ENCODE data around the gene CLDN3. TPM values are rescaled to one million over a fixed set of nuclear protein-coding genes. Genes with fewer than 3 reads are reported as not detected.
"Not testable (repeated sequence)": the region's sequence is repeated elsewhere in the genome, so short reads cannot be mapped to it uniquely, and the experiment has no call there.

CLDN3 gene
- total RNA-seq, 1 donor from 2014 or later = 0.32 TPM

DNA sequence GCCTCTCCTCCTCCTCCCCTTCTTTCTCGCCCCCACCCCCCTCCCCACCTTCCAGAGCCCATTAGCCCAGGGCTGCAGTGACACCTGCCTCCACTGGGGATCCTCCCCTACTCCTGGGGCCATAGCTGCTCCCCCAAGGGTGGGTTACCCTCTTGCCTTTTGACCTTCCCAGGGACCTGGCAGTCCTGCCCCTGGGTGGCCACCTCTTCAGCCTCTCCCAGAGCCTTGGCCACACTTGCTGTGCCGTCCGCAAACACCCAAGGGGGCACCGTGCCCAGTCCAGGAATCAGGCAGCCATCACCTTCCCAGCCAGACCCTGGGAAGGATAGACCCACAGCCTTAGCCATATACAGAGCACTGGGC is 40.9 kb upstream of the CLDN3 start:
- Mint-ChIP-seq H3K4me3 (ENCODE audit: unreplicated experiment) (no peak overlapping the region), H3K9me3 (ENCODE audit: low read depth) (peaks cover 7% of the 10 kb centered on the region), H3K27me3 (ENCODE audit: low read depth) (peaks cover 1% of the 10 kb centered on the region), H3K4me1 (ENCODE audit: low read depth) (no peaks in the 10 kb centered on the region), H3K27ac (ENCODE audit: unreplicated experiment) (no peak overlapping the region), H3K36me3 (ENCODE audit: low read depth) (no peaks in the 10 kb centered on the region)
- DNase-seq (ENCODE audit: low spot score) = peak; percentile 78
- TF ChIP-seq, protein P1, sequence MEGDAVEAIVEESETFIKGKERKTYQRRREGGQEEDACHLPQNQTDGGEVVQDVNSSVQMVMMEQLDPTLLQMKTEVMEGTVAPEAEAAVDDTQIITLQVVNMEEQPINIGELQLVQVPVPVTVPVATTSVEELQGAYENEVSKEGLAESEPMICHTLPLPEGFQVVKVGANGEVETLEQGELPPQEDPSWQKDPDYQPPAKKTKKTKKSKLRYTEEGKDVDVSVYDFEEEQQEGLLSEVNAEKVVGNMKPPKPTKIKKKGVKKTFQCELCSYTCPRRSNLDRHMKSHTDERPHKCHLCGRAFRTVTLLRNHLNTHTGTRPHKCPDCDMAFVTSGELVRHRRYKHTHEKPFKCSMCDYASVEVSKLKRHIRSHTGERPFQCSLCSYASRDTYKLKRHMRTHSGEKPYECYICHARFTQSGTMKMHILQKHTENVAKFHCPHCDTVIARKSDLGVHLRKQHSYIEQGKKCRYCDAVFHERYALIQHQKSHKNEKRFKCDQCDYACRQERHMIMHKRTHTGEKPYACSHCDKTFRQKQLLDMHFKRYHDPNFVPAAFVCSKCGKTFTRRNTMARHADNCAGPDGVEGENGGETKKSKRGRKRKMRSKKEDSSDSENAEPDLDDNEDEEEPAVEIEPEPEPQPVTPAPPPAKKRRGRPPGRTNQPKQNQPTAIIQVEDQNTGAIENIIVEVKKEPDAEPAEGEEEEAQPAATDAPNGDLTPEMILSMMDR (IDR thresholded peaks at IDR 0.05) = no peak

GRCh38 chr7:73809467-73809951 is 39.4 kb upstream of the CLDN3 start:
- H3K27ac Mint-ChIP-seq (ENCODE audit: unreplicated experiment) = no peak overlapping the region

DNA sequence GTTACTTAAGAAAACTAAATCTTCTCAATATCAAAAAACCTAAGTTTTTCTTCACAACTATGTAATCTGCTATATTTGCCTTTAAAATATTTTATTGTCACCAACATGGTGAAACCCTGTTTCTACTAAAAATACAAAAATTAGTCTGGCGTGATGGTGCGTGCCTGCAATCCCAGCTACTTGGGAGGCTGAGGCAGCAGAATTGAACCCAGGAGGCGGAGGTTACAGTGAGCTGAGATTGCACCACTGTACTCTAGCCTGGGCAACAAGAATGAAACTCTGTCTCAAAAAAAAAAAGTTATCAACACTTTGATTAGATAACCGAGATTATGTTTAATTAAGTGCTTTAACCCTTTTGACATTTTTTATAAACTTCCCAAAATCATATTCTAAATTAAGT is 32.4 kb upstream of the CLDN3 start:
- no peak overlapping the region for H3K4me3 Mint-ChIP-seq (ENCODE audit: unreplicated experiment)

More at GRCh38 chr7:73809467-73809951, 39.4 kb upstream of the CLDN3 start:
- Mint-ChIP-seq H3K36me3 (ENCODE audit: low read depth) (no peaks in the 10 kb centered on the region), H3K27me3 (ENCODE audit: low read depth) (peaks cover 1% of the 10 kb centered on the region), H3K9me3 (ENCODE audit: low read depth) (peaks cover 7% of the 10 kb centered on the region), H3K4me1 (ENCODE audit: low read depth) (no peaks in the 10 kb centered on the region), H3K4me3 (ENCODE audit: unreplicated experiment) (no peak overlapping the region)
- DNase-seq (ENCODE audit: low spot score) = peak; percentile 64
- TF ChIP-seq, protein P1 (IDR thresholded peaks at IDR 0.05) = no peak

DNA sequence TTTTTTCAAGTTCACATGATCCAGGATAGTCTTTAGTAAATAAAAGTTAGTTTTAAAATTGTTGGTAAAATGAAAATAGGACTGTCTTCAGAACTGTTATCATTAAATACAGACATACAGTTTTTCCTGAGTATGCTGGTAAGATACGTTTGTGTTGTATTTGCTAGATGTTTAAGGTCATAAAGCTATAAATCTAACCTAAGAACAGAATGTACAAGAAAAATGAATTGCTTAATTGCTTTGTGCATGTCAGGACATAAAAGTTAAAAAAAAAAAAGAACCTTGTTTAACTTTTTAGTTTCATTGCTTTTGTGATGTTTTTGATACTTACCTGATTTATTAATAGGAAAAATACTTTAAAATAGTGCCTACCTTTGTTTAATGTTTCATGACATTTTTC is 31.5 kb upstream of the CLDN3 start:
- no peak for DNase-seq (ENCODE audit: low spot score)
- H3K9me3 Mint-ChIP-seq (ENCODE audit: low read depth) = no peaks in the 10 kb centered on the region
- peaks cover 3% of the 10 kb centered on the region for H3K27me3 Mint-ChIP-seq (ENCODE audit: low read depth)
- H3K4me3 Mint-ChIP-seq (ENCODE audit: unreplicated experiment) = no peak overlapping the region
- TF ChIP-seq, protein P1 (IDR thresholded peaks at IDR 0.05) = no peak
- H3K36me3 Mint-ChIP-seq (ENCODE audit: low read depth) = no peaks in the 10 kb centered on the region
- no peak overlapping the region for H3K27ac Mint-ChIP-seq (ENCODE audit: unreplicated experiment)
- no peaks in the 10 kb centered on the region for H3K4me1 Mint-ChIP-seq (ENCODE audit: low read depth)

More for the DNA sequence above, 32.4 kb upstream of the CLDN3 start:
- H3K27me3 Mint-ChIP-seq (ENCODE audit: low read depth) = peaks cover 3% of the 10 kb centered on the region
- no peak for DNase-seq (ENCODE audit: low spot score)
- TF ChIP-seq, protein P1 (IDR thresholded peaks at IDR 0.05) = no peak
- H3K4me1 Mint-ChIP-seq (ENCODE audit: low read depth) = no peaks in the 10 kb centered on the region
- H3K36me3 Mint-ChIP-seq (ENCODE audit: low read depth) = no peaks in the 10 kb centered on the region
- no peaks in the 10 kb centered on the region for H3K9me3 Mint-ChIP-seq (ENCODE audit: low read depth)
- no peak overlapping the region for H3K27ac Mint-ChIP-seq (ENCODE audit: unreplicated experiment)

GRCh38 chr7:73799282-73800141 is 29.4 kb upstream of the CLDN3 start:
- DNase-seq (ENCODE audit: low spot score) = no peak

DNA sequence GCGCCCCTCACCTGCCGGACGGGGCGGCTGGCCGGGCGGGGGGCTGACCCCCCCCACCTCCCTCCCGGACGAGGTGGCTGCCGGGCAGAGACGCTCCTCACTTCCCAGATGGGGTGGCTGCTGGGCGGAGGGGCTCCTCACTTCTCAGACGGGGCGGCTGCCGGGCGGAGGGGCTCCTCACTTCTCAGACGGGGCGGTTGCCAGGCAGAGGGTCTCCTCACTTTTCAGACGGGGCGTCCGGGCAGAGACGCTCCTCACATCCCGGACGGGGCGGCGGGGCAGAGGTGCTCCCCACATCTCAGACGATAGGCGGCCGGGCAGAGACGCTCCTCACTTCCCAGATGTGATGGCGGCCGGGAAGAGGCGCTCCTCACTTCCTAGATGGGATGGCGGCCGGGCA is 27.1 kb upstream of the CLDN3 start:
- H3K4me3 Mint-ChIP-seq (ENCODE audit: unreplicated experiment); H3K27me3 Mint-ChIP-seq (ENCODE audit: low read depth); H3K4me1 Mint-ChIP-seq (ENCODE audit: low read depth); H3K27ac Mint-ChIP-seq (ENCODE audit: unreplicated experiment); H3K36me3 Mint-ChIP-seq (ENCODE audit: low read depth); DNase-seq (ENCODE audit: low spot score); H3K9me3 Mint-ChIP-seq (ENCODE audit: low read depth): not testable (repeated sequence)

More at GRCh38 chr7:73799282-73800141, 29.4 kb upstream of the CLDN3 start:
- TF ChIP-seq, protein P1 (IDR thresholded peaks at IDR 0.05) = no peak
- no peak overlapping the region for H3K4me3 Mint-ChIP-seq (ENCODE audit: unreplicated experiment)
- no peaks in the 10 kb centered on the region for H3K9me3 Mint-ChIP-seq (ENCODE audit: low read depth)
- no peaks in the 10 kb centered on the region for H3K36me3 Mint-ChIP-seq (ENCODE audit: low read depth)
- H3K4me1 Mint-ChIP-seq (ENCODE audit: low read depth) = no peaks in the 10 kb centered on the region
- peaks cover 3% of the 10 kb centered on the region for H3K27me3 Mint-ChIP-seq (ENCODE audit: low read depth)
- no peak overlapping the region for H3K27ac Mint-ChIP-seq (ENCODE audit: unreplicated experiment)

GRCh38 chr7:73796656-73797055 is 26.6 kb upstream of the CLDN3 start:
- H3K36me3 Mint-ChIP-seq (ENCODE audit: low read depth); H3K4me1 Mint-ChIP-seq (ENCODE audit: low read depth); H3K27me3 Mint-ChIP-seq (ENCODE audit: low read depth); DNase-seq (ENCODE audit: low spot score); H3K27ac Mint-ChIP-seq (ENCODE audit: unreplicated experiment); H3K4me3 Mint-ChIP-seq (ENCODE audit: unreplicated experiment); H3K9me3 Mint-ChIP-seq (ENCODE audit: low read depth): not testable (repeated sequence)

GRCh38 chr7:73795188-73795587 is 25.1 kb upstream of the CLDN3 start:
- not testable (repeated sequence) for DNase-seq (ENCODE audit: low spot score); H3K27me3 Mint-ChIP-seq (ENCODE audit: low read depth); H3K4me3 Mint-ChIP-seq (ENCODE audit: unreplicated experiment); H3K36me3 Mint-ChIP-seq (ENCODE audit: low read depth); H3K9me3 Mint-ChIP-seq (ENCODE audit: low read depth); H3K4me1 Mint-ChIP-seq (ENCODE audit: low read depth); H3K27ac Mint-ChIP-seq (ENCODE audit: unreplicated experiment)

Data from chondrocyte (in vitro differentiated cells).